ENCODE data around the gene CIRBP. TPM values are rescaled to one million over a fixed set of nuclear protein-coding genes. Genes with fewer than 3 reads are reported as not detected.

CIRBP gene
- total and polyA plus RNA-seq, 2 of the 13 experiments (the other 11 are each of a cell fraction or from before 2014, with no cell fraction given): 133 to 140 TPM

DNA sequence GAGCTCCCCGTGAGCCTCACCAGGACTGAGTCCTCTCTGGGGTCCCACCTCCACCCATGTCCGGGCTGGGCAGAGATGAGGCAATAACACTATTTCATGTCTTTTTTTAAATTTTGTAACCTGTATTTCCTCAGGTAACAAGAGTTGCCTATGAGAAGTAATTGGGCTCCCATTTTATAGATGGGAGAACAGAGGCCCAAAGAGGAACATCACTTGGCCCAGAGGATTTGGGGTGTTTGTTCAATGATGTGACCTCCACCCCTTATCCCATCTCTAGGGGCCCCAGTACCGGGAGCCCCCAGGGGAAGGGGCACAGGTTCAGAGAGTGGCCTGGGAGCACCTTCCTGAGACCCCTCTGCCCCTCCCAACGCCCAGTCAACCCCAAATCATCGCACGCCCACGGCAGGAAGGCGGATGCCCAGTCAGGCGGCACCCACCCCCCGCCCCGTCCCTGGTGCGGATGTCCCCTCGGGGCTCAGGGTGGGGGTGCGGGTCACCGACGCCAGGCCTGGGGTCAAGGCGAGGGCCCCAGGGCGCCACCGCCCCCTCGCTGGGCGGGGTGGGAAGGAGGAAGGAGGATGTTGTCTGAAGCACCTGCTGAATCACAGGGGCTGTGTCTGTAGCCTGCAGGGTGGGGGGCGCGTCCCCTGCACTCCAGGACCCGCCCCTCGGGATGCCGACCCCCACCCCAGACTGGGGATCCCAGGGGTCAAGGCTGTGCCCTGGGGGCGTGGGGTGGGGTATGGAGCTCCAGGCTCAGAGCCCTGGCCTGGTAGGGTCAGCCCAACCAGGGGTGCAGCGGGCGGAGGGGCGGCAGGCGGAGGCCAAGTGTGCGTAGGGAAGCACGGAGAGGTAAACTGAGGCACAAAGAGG lies 9.0 kb upstream of the CIRBP start (continued):
- TF ChIP-seq, protein P1, sequence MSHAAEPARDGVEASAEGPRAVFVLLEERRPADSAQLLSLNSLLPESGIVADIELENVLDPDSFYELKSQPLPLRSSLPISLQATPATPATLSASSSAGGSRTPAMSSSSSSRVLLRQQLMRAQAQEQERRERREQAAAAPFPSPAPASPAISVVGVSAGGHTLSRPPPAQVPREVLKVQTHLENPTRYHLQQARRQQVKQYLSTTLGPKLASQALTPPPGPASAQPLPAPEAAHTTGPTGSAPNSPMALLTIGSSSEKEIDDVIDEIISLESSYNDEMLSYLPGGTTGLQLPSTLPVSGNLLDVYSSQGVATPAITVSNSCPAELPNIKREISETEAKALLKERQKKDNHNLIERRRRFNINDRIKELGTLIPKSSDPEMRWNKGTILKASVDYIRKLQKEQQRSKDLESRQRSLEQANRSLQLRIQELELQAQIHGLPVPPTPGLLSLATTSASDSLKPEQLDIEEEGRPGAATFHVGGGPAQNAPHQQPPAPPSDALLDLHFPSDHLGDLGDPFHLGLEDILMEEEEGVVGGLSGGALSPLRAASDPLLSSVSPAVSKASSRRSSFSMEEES (CRISPR knock-in tag; IDR thresholded peaks at IDR 0.05): no peak
- no peak; the same call in 1 of the 2 replicates for TF ChIP-seq ISL2 (CRISPR knock-in tag; IDR thresholded peaks at IDR 0.05)
- TF ChIP-seq CHD4 (IDR thresholded peaks at IDR 0.05; ENCODE audit: borderline replicate concordance, low read length): peak; percentile 94; the same call in 1 of the 2 replicates
- TF ChIP-seq KLF16 (CRISPR knock-in tag; IDR thresholded peaks at IDR 0.05): no peak
- TF ChIP-seq, protein P2, sequence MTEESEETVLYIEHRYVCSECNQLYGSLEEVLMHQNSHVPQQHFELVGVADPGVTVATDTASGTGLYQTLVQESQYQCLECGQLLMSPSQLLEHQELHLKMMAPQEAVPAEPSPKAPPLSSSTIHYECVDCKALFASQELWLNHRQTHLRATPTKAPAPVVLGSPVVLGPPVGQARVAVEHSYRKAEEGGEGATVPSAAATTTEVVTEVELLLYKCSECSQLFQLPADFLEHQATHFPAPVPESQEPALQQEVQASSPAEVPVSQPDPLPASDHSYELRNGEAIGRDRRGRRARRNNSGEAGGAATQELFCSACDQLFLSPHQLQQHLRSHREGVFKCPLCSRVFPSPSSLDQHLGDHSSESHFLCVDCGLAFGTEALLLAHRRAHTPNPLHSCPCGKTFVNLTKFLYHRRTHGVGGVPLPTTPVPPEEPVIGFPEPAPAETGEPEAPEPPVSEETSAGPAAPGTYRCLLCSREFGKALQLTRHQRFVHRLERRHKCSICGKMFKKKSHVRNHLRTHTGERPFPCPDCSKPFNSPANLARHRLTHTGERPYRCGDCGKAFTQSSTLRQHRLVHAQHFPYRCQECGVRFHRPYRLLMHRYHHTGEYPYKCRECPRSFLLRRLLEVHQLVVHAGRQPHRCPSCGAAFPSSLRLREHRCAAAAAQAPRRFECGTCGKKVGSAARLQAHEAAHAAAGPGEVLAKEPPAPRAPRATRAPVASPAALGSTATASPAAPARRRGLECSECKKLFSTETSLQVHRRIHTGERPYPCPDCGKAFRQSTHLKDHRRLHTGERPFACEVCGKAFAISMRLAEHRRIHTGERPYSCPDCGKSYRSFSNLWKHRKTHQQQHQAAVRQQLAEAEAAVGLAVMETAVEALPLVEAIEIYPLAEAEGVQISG (CRISPR knock-in tag; IDR thresholded peaks at IDR 0.05): no peak
- TF ChIP-seq, protein P3, sequence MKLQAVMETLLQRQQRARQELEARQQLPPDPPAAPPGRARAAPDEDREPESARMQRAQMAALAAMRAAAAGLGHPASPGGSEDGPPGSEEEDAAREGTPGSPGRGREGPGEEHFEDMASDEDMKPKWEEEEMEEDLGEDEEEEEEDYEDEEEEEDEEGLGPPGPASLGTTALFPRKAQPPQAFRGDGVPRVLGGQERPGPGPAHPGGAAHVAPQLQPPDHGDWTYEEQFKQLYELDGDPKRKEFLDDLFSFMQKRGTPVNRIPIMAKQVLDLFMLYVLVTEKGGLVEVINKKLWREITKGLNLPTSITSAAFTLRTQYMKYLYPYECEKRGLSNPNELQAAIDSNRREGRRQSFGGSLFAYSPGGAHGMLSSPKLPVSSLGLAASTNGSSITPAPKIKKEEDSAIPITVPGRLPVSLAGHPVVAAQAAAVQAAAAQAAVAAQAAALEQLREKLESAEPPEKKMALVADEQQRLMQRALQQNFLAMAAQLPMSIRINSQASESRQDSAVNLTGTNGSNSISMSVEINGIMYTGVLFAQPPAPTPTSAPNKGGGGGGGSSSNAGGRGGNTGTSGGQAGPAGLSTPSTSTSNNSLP (IDR thresholded peaks at IDR 0.05; ENCODE audit: low read depth, low read length): no peak
- TF ChIP-seq IRX3 (CRISPR knock-in tag; IDR thresholded peaks at IDR 0.05; ENCODE audit: borderline replicate concordance, low read depth): no peak
- TF ChIP-seq ZNF367 (CRISPR knock-in tag; IDR thresholded peaks at IDR 0.05; ENCODE audit: borderline replicate concordance): no peak
- TF ChIP-seq, protein P4, sequence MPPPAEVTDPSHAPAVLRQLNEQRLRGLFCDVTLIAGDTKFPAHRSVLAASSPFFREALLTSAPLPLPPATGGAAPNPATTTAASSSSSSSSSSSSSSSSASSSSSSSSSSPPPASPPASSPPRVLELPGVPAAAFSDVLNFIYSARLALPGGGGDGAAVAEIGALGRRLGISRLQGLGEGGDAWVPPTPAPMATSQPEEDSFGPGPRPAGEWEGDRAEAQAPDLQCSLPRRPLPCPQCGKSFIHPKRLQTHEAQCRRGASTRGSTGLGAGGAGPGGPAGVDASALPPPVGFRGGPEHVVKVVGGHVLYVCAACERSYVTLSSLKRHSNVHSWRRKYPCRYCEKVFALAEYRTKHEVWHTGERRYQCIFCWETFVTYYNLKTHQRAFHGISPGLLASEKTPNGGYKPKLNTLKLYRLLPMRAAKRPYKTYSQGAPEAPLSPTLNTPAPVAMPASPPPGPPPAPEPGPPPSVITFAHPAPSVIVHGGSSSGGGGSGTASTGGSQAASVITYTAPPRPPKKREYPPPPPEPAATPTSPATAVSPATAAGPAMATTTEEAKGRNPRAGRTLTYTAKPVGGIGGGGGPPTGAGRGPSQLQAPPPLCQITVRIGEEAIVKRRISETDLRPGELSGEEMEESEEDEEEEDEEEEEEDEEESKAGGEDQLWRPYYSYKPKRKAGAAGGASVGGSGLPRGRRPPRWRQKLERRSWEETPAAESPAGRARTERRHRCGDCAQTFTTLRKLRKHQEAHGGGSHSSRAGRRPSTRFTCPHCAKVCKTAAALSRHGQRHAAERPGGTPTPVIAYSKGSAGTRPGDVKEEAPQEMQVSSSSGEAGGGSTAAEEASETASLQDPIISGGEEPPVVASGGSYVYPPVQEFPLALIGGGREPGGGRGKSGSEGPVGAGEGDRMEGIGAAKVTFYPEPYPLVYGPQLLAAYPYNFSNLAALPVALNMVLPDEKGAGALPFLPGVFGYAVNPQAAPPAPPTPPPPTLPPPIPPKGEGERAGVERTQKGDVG (CRISPR knock-in tag; IDR thresholded peaks at IDR 0.05; ENCODE audit: borderline replicate concordance): no peak
- no peak for TF ChIP-seq ZNF234 (CRISPR knock-in tag; conservative IDR thresholded peaks at IDR 0.05)
- TF ChIP-seq HDAC2 (CRISPR knock-in tag; IDR thresholded peaks at IDR 0.05): no peak
- no peak for TF ChIP-seq MATR3 (CRISPR knock-in tag; IDR thresholded peaks at IDR 0.05)
- TF ChIP-seq HNF4A (CRISPR knock-in tag; IDR thresholded peaks at IDR 0.05): no peak
- TF ChIP-seq SRSF1 (optimal IDR thresholded peaks at IDR 0.05; ENCODE audit: low read depth, low read length): no peak
- no peak for TF ChIP-seq EP300 (IDR thresholded peaks at IDR 0.05; ENCODE audit: low read depth in 2 of 2, low read length in 2 of 2)
- peak; percentile 20; the same call in 1 of the 2 replicates for TF ChIP-seq EP300 (CRISPR knock-in tag; IDR thresholded peaks at IDR 0.05; ENCODE audit: borderline replicate concordance)
- no peak for TF ChIP-seq GABPA (IDR thresholded peaks at IDR 0.05; ENCODE audit: low read depth, low read length)
- TF ChIP-seq GABPA (CRISPR knock-in tag; IDR thresholded peaks at IDR 0.05; ENCODE audit: low read depth): no peak
- no peak for TF ChIP-seq ZEB1 (IDR thresholded peaks at IDR 0.05; ENCODE audit: insufficient replicate concordance, low read depth)
- no peak for TF ChIP-seq ZNF713 (CRISPR knock-in tag; IDR thresholded peaks at IDR 0.05)
- no peak; the same call in 1 of the 2 replicates for TF ChIP-seq IRF2 (CRISPR knock-in tag; IDR thresholded peaks at IDR 0.05)

Data from HepG2 (cell line).